ENCODE measurements around the gene DLGAP4. TPM values are rescaled to one million over a fixed set of nuclear protein-coding genes. Genes with fewer than 3 reads are reported as not detected.
"Not testable (repeated sequence)": the region's sequence is repeated elsewhere in the genome, so short reads cannot be mapped to it uniquely, and the experiment has no call there.

The DLGAP4 gene
- total and polyA plus RNA-seq, 9 donors = 18.2 to 75.9 (median 53.1) TPM

- no peak overlapping the region for H3K27ac ChIP-seq
- intact Hi-C loops (cut with DNase I) = no loop called here
- H3K4me3 ChIP-seq = no peak overlapping the region
- no peak for TF ChIP-seq EP300 (IDR thresholded peaks at IDR 0.05)
- no peak for TF ChIP-seq CTCF (IDR thresholded peaks at IDR 0.05)
- no peak for TF ChIP-seq POLR2A (IDR thresholded peaks at IDR 0.05)
- 77 to 79% (median 78%) methylated on average over 2 of the region's 2 CpGs for WGBS, 3 donors
- H3K4me1 ChIP-seq (ENCODE audit: insufficient read depth) = no peaks in the 10 kb centered on the region
- H3K27me3 ChIP-seq = no peaks in the 10 kb centered on the region
- no peaks in the 10 kb centered on the region for H3K9me3 ChIP-seq
- no peak for DNase-seq
- H3K36me3 ChIP-seq = no peaks in the 10 kb centered on the region
Measured at GRCh38 chr20:36562724-36563123, 256.6 kb downstream of the DLGAP4 start.

GRCh38 chr20:36563374-36563773 is 257.2 kb downstream of the DLGAP4 start:
- TF ChIP-seq POLR2A (IDR thresholded peaks at IDR 0.05) (no peak), CTCF (IDR thresholded peaks at IDR 0.05) (no peak), EP300 (IDR thresholded peaks at IDR 0.05) (no peak)
- Histone ChIP-seq H3K27ac (no peak overlapping the region), H3K27me3 (no peaks in the 10 kb centered on the region), H3K4me3 (no peak overlapping the region), H3K9me3 (no peaks in the 10 kb centered on the region), H3K36me3 (no peaks in the 10 kb centered on the region), H3K4me1 (ENCODE audit: insufficient read depth) (no peaks in the 10 kb centered on the region)
- intact Hi-C loops (cut with DNase I) = no loop called here
- WGBS, 3 donors = 88 to 93% (median 92%) methylated on average over 1 of the region's 1 CpG
- no peak for DNase-seq

- H3K27ac ChIP-seq; H3K27me3 ChIP-seq; H3K36me3 ChIP-seq; intact Hi-C loops (cut with DNase I); H3K4me1 ChIP-seq (ENCODE audit: insufficient read depth); H3K4me3 ChIP-seq; H3K9me3 ChIP-seq; DNase-seq: not testable (repeated sequence)
- 93 to 96% (median 93%) methylated on average over 13 of the region's 13 CpGs for WGBS, 3 donors
Measured at GRCh38 chr20:36564078-36564725, 258.1 kb downstream of the DLGAP4 start.

- not testable (repeated sequence) for H3K36me3 ChIP-seq
- 91 to 94% (median 93%) methylated on average over 6 of the region's 6 CpGs for WGBS, 3 donors
Measured at GRCh38 chr20:36564726-36565121, 258.6 kb downstream of the DLGAP4 start.

GRCh38 chr20:36565520-36565919 is 259.4 kb downstream of the DLGAP4 start:
- Histone ChIP-seq H3K27me3 (no peaks in the 10 kb centered on the region), H3K36me3 (no peaks in the 10 kb centered on the region), H3K27ac (no peak overlapping the region), H3K4me3 (no peak overlapping the region), H3K9me3 (no peaks in the 10 kb centered on the region), H3K4me1 (ENCODE audit: insufficient read depth) (no peaks in the 10 kb centered on the region)
- intact Hi-C loops (cut with DNase I) = no loop called here
- WGBS, 3 donors = 90 to 94% (median 93%) methylated on average over 3 of the region's 3 CpGs
- TF ChIP-seq EP300 (IDR thresholded peaks at IDR 0.05) = no peak
- no peak for TF ChIP-seq CTCF (IDR thresholded peaks at IDR 0.05)
- TF ChIP-seq POLR2A (IDR thresholded peaks at IDR 0.05) = no peak
- DNase-seq = no peak

More at GRCh38 chr20:36564726-36565121, 258.6 kb downstream of the DLGAP4 start:
- H3K27me3 ChIP-seq; H3K9me3 ChIP-seq; DNase-seq; H3K4me1 ChIP-seq (ENCODE audit: insufficient read depth); H3K4me3 ChIP-seq; intact Hi-C loops (cut with DNase I); H3K27ac ChIP-seq: not testable (repeated sequence)

Measured in ovary (tissue), 9 donors.